Right ventricle myocardium superior (tissue), 1 donor: ENCODE data around the gene CFDP1. TPM values are rescaled to one million over a fixed set of nuclear protein-coding genes. Genes with fewer than 3 reads are reported as not detected.
"Not testable (repeated sequence)": the region's sequence is repeated elsewhere in the genome, so short reads cannot be mapped to it uniquely, and the experiment has no call there.

Source experiments
- ATAC-seq: fragments of 200-7000 bp; cut with Tn5 transposase; one replicate; pipeline ENCODE4 v1.9.1; 2020; ENCODE audit warnings: mild to moderate bottlenecking; ENCODE audit not compliant: poor library complexity
- DNase-seq: peaks from one replicate; pipeline ENCODE4 v3.0.0-alpha.2; 2020
- intact Hi-C: fragments of 100-400 bp; cut with DNase I; formaldehyde crosslinking; loops from one replicate; pipeline ENCODE4 v1.11.2; 2022
- long read RNA-seq: library from polyadenylated mRNA; unstranded; transcript quantifications from one replicate; pipeline ENCODE4 v2.0.0, GENCODE V29; 2021
- total RNA-seq: library from RNA; stranded (reverse); fragmentation: NEBNext Ultra II Directional; extraction: Animal tissue kit (Norgen Biotek cat#: 25700); gene quantifications from one replicate; pipeline ENCODE4 v1.2.1, GENCODE V29; 2021
- donor health status: DM: no; HTN: yes; CAD: no; lungs with severe emphysema.

Gene CFDP1
- 25.1 TPM for total RNA-seq
- long read RNA-seq, transcript CFDP1-201 (7 exons, 1,275 nt) = major isoform, 27 of 30 reads
- long read RNA-seq, partial matches to known transcripts = 1 of 30 reads
- long read RNA-seq, other reads (novel, unspliced or antisense) = 2 of 30 reads

DNA sequence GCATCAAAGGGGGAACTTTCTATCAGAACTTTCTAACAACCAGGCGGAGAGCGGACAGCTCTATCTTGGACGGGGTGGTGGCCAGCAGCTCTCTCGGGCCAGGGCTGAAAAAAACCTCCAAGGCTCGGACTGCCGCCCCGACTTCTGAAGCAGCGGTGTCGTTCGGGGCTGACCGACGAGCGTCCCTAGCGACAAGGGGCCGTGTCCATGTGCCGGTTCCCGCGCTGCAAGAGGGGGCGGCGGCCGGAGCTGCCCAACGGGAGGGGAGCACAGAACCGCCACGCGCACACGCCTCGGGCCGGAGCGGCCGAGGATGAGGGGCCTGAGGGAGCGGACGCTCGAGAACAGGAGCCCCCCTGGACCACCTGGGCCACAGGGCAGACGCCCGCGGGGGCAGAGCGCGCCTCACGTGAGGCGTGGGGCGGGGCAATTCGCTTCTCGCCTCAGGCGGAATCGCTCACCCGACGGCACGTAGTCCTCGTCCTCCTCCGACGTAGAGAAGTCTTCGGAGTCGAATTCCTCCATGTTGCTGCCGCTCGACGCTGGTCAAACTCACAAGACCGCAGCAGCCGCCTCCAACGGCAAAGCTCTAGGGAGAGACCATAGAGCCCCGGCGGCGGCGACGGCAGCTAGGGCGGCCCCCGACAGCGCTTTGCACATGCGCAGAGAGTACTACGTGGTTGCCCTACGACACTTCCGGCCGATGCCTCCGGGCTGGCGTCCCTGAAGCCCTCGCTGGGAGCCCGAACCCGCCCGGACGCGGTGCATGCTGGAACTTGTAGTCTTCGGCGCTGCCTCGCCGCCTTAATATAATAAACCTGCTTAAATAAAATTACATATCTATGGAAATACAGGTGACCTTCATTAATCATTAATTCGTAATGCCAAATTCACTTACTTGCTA is at the start of gene CFDP1:
Gene CFDP1 (minus strand): TSS at position 676 of the 904 bp plus-strand sequence. CDS start 151 bp downstream, at position 525.
- intact Hi-C loops = no loop called here
- DNase-seq = peak; percentile 98
- ATAC-seq = peak; percentile 99

- ATAC-seq (no peak), DNase-seq (no peak)
- intact Hi-C loops = no loop called here
These were observed 49.3 kb upstream of the CFDP1 start for GRCh38 chr16:75482434-75483205.

GRCh38 chr16:75481475-75481874 is 48.2 kb upstream of the CFDP1 start:
- ATAC-seq (no peak), DNase-seq (no peak)
- intact Hi-C loops = no loop called here

DNA sequence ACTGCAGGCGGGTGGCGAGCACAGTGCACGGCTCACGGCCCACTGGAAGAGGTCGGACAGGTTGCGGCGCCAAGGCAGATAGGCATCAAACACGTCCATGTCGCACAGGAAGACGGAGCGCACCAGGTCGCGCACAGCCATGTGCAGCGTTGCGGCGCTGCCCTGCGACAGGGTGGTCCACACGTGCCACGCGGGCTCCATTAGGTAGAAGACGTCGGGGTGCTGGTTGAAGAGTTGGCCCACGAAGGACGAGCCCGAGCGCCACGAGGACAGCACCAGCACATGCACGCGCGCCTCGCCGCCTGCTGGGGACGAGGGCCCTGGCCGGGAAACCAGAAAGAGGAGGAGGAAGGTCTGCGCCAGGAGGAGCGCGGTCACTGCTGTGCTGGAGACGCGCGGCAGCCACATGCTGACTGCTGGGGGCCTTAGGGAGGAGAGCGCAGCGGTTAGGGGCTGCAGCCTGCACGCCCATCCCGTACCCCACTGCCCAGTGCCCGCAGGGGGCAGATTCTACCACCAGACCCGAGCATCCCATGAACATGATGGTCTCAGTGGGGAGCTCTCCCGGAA is 46.2 kb upstream of the CFDP1 start:
- ATAC-seq = no peak
- intact Hi-C loops = loop anchor here (10.0 kb wide), 2 partner anchors 75 to 145 kb away; partner anchors contain the start of genes ADAT1 and TMEM231
- DNase-seq = no peak

DNA sequence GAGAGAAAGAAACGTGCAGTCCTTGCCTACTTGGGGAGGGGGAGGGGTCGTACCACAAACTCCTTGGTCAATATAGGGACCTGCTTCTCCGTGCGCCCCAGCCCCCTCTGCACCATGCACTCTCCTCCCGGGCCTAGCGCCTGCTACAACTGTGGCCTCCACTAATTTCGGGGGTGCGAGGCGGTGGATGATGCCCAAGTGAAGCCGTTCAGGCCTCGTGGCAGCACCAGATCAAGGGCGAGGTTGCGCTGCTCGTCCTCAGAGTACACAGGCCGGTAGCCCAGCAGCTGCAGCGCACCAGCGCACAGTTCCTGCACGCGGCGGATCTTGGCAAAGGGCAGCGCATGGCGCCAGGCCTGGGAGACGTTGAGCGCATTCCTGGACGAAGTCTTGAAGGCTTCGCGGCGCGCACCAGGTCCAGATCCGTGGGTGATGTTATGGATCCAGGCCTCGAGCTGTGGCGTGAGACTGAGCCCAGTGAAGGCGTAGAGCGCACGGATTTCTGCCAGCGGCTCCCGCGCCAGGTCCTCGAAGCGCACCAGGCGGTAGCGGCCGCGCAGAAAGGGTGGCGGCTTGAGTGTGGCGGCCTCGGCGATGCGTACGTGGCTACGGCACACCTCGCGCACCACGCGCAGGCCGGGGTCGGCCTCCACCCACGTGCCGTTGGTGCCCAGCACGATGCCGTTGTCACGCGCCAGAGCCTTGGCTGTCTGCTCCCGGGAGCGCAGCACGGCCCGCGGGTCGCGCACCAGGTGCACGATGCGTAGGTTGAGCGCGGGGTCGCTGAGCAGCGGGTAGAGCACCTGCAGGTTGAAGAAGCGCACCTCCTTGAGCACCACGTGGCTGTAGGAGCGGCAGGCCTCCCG is 45.4 kb upstream of the CFDP1 start:
- DNase-seq = no peak
- no peak for ATAC-seq
- intact Hi-C loops = loop anchor here (10.0 kb wide), 2 partner anchors 76 to 146 kb away; partner anchors contain the start of genes ADAT1 and TMEM231

DNA sequence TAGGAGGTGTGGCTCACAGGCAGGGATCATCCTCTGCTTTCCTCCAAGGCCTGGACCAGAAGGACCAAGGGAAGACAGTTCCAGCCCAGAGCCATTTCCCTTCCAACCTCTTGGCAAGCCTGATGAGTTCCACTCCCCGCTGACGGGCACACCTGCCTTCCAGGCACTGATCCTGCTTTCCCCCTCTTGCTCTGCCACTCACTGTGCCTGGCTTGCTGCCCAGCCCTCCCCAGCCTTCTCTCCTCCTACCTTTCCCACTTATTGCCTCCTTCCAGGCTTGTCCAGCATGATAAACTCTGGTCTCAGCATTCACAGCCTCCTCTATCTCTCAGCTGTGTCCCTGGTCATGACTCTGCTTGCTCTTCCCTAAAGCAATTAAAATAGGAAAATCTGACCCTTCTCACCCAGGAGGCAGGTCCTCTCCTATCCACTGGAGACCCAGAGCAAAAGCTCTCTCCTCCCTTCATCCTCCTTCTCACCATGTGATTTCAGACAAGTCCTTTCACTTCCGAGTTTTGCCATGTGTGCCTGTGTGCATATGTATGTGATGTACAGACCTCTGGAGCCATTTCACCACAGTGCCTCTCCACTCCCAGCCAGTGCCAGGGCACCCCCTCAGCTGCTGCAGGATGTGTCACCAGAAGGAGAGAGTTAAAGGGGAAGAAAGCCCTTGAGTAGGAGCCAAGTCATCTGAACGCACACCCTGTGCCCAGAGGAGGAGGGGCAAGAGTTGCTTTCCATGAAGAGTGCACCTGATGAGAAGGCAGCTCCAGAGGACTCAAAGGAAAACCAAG is 44.6 kb upstream of the CFDP1 start:
- no peak for DNase-seq
- ATAC-seq = no peak
- intact Hi-C loops = loop anchor here (10.0 kb wide), 2 partner anchors 77 to 147 kb away; partner anchors contain the start of genes ADAT1 and TMEM231

GRCh38 chr16:75476817-75477216 is 43.5 kb upstream of the CFDP1 start:
- intact Hi-C loops = loop anchor here (10.0 kb wide), 2 partner anchors 78 to 148 kb away; partner anchors contain the start of genes ADAT1 and TMEM231
- ATAC-seq = no peak
- DNase-seq = no peak

- intact Hi-C loops = loop anchor here (10.0 kb wide), 2 partner anchors 79 to 149 kb away; partner anchors contain the start of genes ADAT1 and TMEM231
- ATAC-seq = no peak
- no peak for DNase-seq
These were observed 42.1 kb upstream of the CFDP1 start for GRCh38 chr16:75475420-75475847.

DNA sequence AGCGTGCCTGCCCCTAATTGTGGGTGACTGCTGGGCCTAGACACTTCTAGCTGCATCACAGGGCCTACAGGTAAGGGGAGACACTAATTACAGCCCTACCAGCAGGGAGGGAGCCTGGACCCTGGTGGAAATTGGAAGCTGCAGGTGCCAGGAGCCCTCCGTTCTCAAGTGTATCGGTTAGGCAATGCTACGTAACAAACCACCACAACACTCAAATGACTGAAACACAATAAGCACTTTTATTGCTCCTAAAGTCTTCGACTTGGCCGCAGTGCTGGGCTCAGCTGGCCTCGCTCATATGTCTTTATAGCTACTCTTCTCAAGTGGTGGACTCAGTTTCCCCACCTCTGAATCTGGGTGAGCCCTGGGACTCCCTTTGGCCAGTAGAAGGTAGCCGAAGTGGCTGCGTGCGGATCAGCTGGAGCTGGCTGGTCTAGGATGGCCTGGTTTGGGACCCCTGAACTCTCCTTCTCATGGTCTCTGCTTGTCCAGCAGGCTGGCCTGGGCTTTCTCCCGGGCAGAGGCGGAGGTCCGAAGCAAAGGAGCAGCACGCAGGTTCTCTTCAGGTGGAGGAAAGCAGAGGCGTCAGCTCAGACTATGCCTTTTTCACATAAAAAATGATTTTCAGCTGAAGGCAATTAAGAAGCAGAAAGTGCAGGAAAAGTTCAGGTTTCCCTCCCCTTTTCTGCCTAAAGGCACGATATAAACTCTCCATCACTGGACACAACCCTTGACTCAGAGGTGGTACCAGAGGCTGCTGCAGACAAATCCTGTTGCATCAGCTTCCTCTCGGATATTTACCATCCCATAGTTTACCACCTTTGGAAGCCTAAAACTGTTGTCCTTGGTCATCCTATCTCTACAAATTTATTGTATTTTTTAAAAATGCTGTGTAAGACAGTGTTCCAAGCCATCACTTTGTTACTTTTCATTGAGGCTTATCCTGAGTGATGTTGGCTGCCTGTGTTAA is 39.9 kb upstream of the CFDP1 start:
- ATAC-seq (no peak), DNase-seq (no peak)
- intact Hi-C loops = loop anchor here (5.0 to 10.0 kb wide), 3 partner anchors 82 to 289 kb away; partner anchors contain the start of genes ADAT1 and TMEM231

DNA sequence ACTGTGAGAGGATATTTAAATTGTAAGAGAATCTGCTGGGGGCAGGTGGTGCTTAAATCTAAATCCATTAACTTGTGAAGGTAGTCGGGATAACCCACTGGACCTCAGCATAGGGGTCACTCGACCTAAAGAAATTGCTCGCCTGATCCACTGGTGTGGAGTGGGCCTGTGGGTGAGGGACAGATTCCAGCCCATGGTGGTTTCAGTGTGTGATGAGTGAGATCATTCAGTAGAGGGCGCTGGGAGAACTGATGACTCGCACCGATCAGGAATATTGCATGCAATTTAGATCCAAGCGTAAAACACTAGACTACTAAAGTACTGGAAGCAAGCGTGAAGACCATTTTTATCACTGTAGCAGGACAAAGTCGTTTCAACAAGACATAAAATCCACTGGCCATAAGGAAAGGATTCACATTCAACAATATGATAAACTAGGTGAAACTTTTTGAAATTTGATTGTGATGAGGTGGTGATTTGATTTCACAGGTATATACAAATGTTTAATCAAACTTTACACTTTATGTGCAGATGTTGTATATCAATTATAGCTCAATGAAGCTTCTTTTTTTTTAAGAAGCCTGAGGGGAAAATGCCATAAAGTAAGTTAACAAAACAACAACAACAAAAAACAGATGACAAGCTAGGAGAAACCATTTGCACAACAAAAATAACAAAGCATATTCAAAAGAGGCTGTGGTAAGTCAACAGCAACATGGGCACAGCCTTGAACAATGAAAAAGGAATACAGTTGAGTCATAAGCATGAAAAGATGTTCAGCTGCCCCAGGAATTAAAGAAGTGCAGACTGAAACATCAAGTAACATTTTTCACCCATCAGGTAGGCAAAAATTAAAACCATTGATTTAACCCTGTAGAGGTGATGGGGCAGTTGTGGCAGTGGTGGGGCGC is 38.7 kb upstream of the CFDP1 start:
- DNase-seq (no peak), ATAC-seq (peak; percentile 97)
- intact Hi-C loops = loop anchor here (5.0 to 10.0 kb wide), 3 partner anchors 83 to 290 kb away; partner anchors contain the start of genes ADAT1 and TMEM231

DNA sequence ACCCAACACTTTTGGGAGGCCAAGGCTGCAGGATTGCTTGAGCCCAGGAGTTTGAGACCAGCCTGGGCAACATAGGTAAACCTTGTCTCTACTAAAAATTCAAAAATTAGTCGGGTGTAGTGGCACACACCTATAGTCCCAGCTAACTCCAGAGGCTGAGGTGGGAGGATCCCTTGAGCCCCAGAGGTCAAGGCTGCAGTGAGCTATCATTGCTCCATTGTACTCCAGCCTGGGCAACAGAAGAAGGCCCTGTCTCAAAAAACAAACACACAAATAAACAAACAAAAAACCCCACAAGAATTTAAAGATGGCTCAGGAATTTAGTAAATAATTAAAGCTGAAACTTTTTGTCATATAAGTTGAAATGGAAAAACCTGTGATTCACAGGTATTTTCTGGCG is 33.5 kb upstream of the CFDP1 start:
- intact Hi-C loops = no loop called here
- no peak for DNase-seq
- no peak for ATAC-seq

DNA sequence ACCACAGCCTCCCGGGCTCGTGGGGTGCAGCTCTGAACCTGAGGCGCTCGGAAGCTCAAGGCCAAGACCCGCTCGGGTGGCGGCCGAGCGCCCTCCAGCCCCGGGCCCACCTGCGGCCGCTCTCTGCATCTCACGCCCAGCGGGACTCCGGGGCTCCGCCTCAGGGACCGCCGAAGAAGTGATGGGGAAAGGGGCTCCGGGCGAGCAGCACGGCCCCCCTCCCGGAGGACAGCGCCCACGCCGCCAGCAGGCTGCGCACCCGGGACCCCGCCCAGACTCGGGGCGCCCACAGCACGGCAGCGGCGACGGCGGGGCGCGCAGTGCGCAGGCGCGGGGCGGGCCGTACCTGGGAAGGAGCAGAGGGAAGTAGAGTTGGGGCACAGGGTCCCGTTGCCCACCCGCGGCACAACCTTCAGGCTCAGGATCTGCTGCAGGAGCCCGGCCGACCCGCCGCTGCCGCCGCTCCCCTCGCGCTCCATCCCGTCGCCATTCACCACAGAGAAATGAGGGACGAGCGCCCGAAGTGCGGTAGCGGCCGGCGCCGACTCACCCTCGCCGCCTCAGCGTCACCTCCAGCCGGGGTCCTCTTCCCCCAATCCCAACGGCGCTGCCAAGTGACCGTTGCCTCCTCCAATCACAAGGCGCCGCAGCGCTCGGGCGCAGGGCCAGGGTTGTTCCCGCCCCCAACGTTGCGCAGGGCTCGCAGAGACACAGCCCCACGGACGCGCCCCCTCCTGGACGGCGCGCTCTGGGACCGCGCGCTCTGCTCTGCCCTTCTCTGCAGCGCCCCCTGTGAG is 31.0 kb upstream of the CFDP1 start, which contains the start of gene TMEM170A:
Gene TMEM170A (minus strand): TSS at position 568 of the 797 bp plus-strand sequence. CDS start 89 bp downstream, at position 479.
- ATAC-seq (peak; percentile 99), DNase-seq (peak; percentile 100)
- intact Hi-C loops = no loop called here

DNA sequence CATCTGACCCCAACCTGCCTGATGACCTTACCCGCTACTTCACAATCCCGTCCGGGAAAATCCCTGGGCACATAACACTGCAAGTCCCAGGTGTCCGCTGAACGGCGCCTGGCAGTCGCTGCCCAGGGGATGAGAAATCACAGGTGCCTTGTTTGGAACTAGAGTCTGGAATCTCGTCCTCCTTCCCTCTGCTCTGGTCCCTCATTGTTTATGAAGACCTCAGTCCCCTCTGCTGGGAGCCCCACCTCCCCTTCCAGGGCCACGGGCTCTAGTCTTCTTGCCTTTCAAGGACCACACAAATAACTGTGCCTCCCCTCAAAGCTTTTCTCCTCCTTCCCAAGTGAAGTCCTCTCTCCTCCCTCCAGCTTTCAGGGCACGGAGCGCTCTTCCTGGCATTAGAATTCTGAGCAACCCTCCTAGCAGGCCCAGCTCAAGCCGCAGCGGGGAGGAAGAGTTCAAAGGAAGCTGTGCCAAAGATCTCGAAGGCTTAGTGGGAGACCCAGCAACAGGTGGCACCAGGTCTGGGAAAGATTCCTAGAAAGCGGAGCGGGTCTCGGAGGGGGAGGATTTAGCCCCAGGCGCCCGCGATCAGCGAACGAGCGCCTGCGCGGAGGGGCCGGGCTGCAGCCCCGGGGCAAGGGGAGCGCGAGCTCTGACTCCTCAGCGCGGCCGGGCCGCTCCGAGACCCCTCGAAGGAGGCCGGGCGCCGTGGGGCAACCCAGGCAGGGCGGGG is 30.3 kb upstream of the CFDP1 start:
- DNase-seq (peak; percentile 45), ATAC-seq (peak; percentile 21)
- intact Hi-C loops = not testable (repeated sequence)
